A549 (cell line): ENCODE measurements around the gene GABBR2. TPM values are rescaled to one million over a fixed set of nuclear protein-coding genes. Genes with fewer than 3 reads are reported as not detected.

ENCODE experiments used
- ATAC-seq, 2 experiments: fragments of 200-7000 bp in 1 of 2; fragments of >200 bp in 1 of 2; cut with Nextera tagmentation in 1 of 2; cut with Tn5 transposase in 1 of 2; 3 replicates each; pipeline versions ENCODE4 v1.8.0 to v1.9.1; 2018 to 2020; ENCODE audit warnings: mild to moderate bottlenecking in 1 of 2, moderate library complexity in 1 of 2
- CTCF ChIA-PET: fragments of 300-600 bp; sonication (Branson Sonifier 250); formaldehyde crosslinking; extraction: SDS; loops from one replicate; lab custom pipeline; 2021; ENCODE audit warnings: antibody characterized with exemption, inconsistent platforms; lab: Yijun Ruan, JAX
- POLR2A ChIA-PET: fragments of 350-600 bp; formaldehyde crosslinking; extraction: SDS; loops from one replicate; lab custom pipeline; 2021; ENCODE audit warnings: antibody characterized with exemption, inconsistent platforms; lab: Yijun Ruan, JAX
- DNase-seq, 2 experiments: peaks; one replicate each; pipeline versions ENCODE4 v3.0.0 to v3.0.0-alpha.2; 2011 to 2016; ENCODE audit warnings: low read depth in 1 of 2, low spot score in 1 of 2
- FAIRE-seq: peaks from 2 replicates; lab custom pipeline; 2011; peaks lifted over from hg19 to GRCh38; lab: Jason Lieb, UNC
- H3K27ac ChIP-seq, 2 experiments: fragments of >200 bp; sonication (Bioruptor Twin); formaldehyde crosslinking; 3 replicates each; pipeline ENCODE4 v1.5.1; 2016 to 2017
- H3K4me1 ChIP-seq: fragments of >200 bp; sonication (Bioruptor Twin); formaldehyde crosslinking; 3 replicates; pipeline ENCODE4 v1.6.1; 2016
- H3K4me2 ChIP-seq: fragments of >200 bp; sonication (Bioruptor Twin); formaldehyde crosslinking; 3 replicates; pipeline ENCODE4 v1.6.1; 2016
- H3K4me3 ChIP-seq: fragments of >200 bp; sonication (Bioruptor Twin); formaldehyde crosslinking; 3 replicates; pipeline ENCODE4 v1.5.1; 2016
- H3K9me3 ChIP-seq: fragments of >200 bp; sonication (Bioruptor Twin); formaldehyde crosslinking; 3 replicates; pipeline ENCODE4 v1.6.1; 2016
- BCL3 ChIP-seq: fragments of >200 bp; sonication (Bioruptor Twin); formaldehyde crosslinking; IDR thresholded peaks from 3 replicates; pipeline ENCODE4 v1.6.1; 2016
- BHLHE40 ChIP-seq: IDR thresholded peaks from 2 replicates; pipeline ENCODE4 v1.6.1; 2012; ENCODE audit warnings: low read depth, low read length, inconsistent platforms
- ELK1 ChIP-seq: fragments of 150-350 bp; IDR thresholded peaks from 2 replicates; pipeline ENCODE4 v1.6.1; 2014; ENCODE audit warnings: low read depth, mild to moderate bottlenecking, low read length
- EP300 ChIP-seq, 2 experiments: fragments of >200 bp; sonication (Bioruptor Twin); formaldehyde crosslinking; IDR thresholded peaks; 2 replicates in 1 of 2; 3 replicates in 1 of 2; pipeline ENCODE4 v1.6.1; 2016 to 2017
- ESRRA ChIP-seq: fragments of 150-350 bp; IDR thresholded peaks from 2 replicates; pipeline ENCODE4 v1.6.1; 2014; ENCODE audit warnings: mild to moderate bottlenecking, low read length, borderline replicate concordance
- FOSL2 ChIP-seq, 2 experiments: fragments of 450-650 bp in 1 of 2; fragments of >200 bp in 1 of 2; sonication (Bioruptor Twin) in 1 of 2; formaldehyde crosslinking; IDR thresholded peaks; 2 replicates each; pipeline versions ENCODE4 v1.5.0 to v1.6.1; 2016 to 2020; ENCODE audit warnings: mild to moderate bottlenecking in 1 of 2, moderate library complexity in 1 of 2
- FOXS1 ChIP-seq: fragments of 250-450 bp; sonication (Bioruptor Pico); IDR thresholded peaks from 2 replicates; pipeline ENCODE4 v1.5.0; 2020; ENCODE audit warnings: mild to moderate bottlenecking, moderate library complexity
- GATA3 ChIP-seq: IDR thresholded peaks from 2 replicates; pipeline ENCODE4 v1.6.1; 2012; ENCODE audit warnings: borderline replicate concordance
- HDAC2 ChIP-seq: fragments of 200-600 bp; sonication (generic); IDR thresholded peaks from 2 replicates; pipeline ENCODE4 v1.6.1; 2016
- HES2 ChIP-seq: fragments of >200 bp; sonication (Bioruptor Twin); formaldehyde crosslinking; IDR thresholded peaks from 2 replicates; pipeline ENCODE4 v1.6.1; 2016
- HOXB13 ChIP-seq: fragments of 250-450 bp; sonication (Bioruptor Pico); IDR thresholded peaks from 2 replicates; pipeline ENCODE4 v1.5.0; 2020; ENCODE audit warnings: low read depth, mild to moderate bottlenecking, moderate library complexity
- KDM5A ChIP-seq: fragments of 200-600 bp; sonication (generic); IDR thresholded peaks from 2 replicates; pipeline ENCODE4 v1.6.1; 2016; ENCODE audit warnings: antibody characterized with exemption, mild to moderate bottlenecking
- NPAS2 ChIP-seq: fragments of 250-450 bp; sonication (Bioruptor Pico); IDR thresholded peaks from 2 replicates; pipeline ENCODE4 v1.8.0; 2022; ENCODE audit warnings: mild to moderate bottlenecking, moderate library complexity, borderline replicate concordance
- POLR2A ChIP-seq: IDR thresholded peaks from 2 replicates; pipeline ENCODE4 v1.6.1; 2012; ENCODE audit warnings: mild to moderate bottlenecking, low read length
- POLR2AphosphoS2 ChIP-seq: conservative IDR thresholded peaks from 2 replicates; pipeline ENCODE4 v1.6.1; 2012; ENCODE audit warnings: low read length, improper control_type of control experiment, inconsistent platforms
- REST ChIP-seq: fragments of 200-600 bp; sonication (generic); IDR thresholded peaks from 2 replicates; pipeline ENCODE4 v1.6.1; 2016; ENCODE audit warnings: antibody characterized with exemption, mild to moderate bottlenecking, moderate library complexity
- RNF2 ChIP-seq: fragments of 200-600 bp; sonication (generic); IDR thresholded peaks from 2 replicates; pipeline ENCODE4 v1.6.1; 2016; ENCODE audit warnings: low read depth, mild to moderate bottlenecking, antibody characterized with exemption, moderate library complexity, borderline replicate concordance
- TP53 ChIP-seq: fragments of 250-450 bp; sonication (Bioruptor Pico); IDR thresholded peaks from 2 replicates; pipeline ENCODE4 v1.5.0; 2021; ENCODE audit warnings: mild to moderate bottlenecking, moderate library complexity
- USF2 ChIP-seq: fragments of 450-650 bp; IDR thresholded peaks from 2 replicates; pipeline ENCODE4 v1.6.1; 2014; ENCODE audit warnings: antibody characterized with exemption
- ZFP36 ChIP-seq: fragments of 450-650 bp; IDR thresholded peaks from 2 replicates; pipeline ENCODE4 v1.6.1; 2014; ENCODE audit warnings: borderline replicate concordance; ENCODE audit not compliant: partially characterized antibody
- WGBS: methylation state at CpG from one replicate; pipeline ENCODE4 v1.1.6; 2017; ENCODE audit errors: missing lambda C conversion rate; 5-methylcytosine and 5-hydroxymethylcytosine counted together
- polyA plus RNA-seq, 4 experiments: library from polyadenylated mRNA; depleted of rRNA in 3 of 4; stranded (reverse); fragments of >200 nt; fragmentation: RNase III in 1 of 4; extraction: RNeasy Plus Mini Kit Qiagen cat#74134 plus additional on column Dnase treatment in 1 of 4; gene quantifications; 2 replicates in 3 of 4; 3 replicates in 1 of 4; pipeline ENCODE4 v1.2.3, GENCODE V29; 2011 to 2017

The GABBR2 gene
- polyA plus RNA-seq, 2 of the 4 experiments (the other 2 are of a cell fraction), result 0.08 to 0.57 TPM

- CTCF ChIA-PET, result interaction anchor here (0.6 to 1.0 kb wide), 2 partner anchors 158 to 789 kb away, joined by 3 read pairs; no protein-coding TSS in a partner anchor
- no peak for ATAC-seq
- no peak overlapping the region for H3K4me3 ChIP-seq
- POLR2A ChIA-PET, result no interaction called here
- TF ChIP-seq POLR2A, result no peak
- TF ChIP-seq KDM5A, result no peak
- TF ChIP-seq ZFP36, result no peak
- no peak for TF ChIP-seq EP300 (IDR thresholded peaks at IDR 0.05)
- TF ChIP-seq ESRRA, result no peak
- no peak for TF ChIP-seq GATA3
- no peak for TF ChIP-seq TP53 (CRISPR knock-in tag)
- TF ChIP-seq FOXS1 (CRISPR knock-in tag), result no peak
- no peak for TF ChIP-seq REST
- no peak for TF ChIP-seq BCL3
- TF ChIP-seq HES2, result no peak
- no peak overlapping the region for H3K4me2 ChIP-seq
- no peaks in the 10 kb centered on the region for H3K4me1 ChIP-seq
- no peak for DNase-seq
- no peak overlapping the region for H3K27ac ChIP-seq
- 39% methylated on average over 7 of the region's 7 CpGs for WGBS
- no peaks in the 10 kb centered on the region for H3K9me3 ChIP-seq
- FAIRE-seq, result no peak
Observed at GRCh38 chr9:98550206-98550820, 158.4 kb downstream of the GABBR2 start.

- Histone ChIP-seq H3K4me2 (no peak overlapping the region), H3K27ac (no peak overlapping the region), H3K4me1 (no peaks in the 10 kb centered on the region), H3K4me3 (no peak overlapping the region), H3K9me3 (no peaks in the 10 kb centered on the region)
- CTCF ChIA-PET, result no interaction called here
- no peak for ATAC-seq
- 37% methylated on average over 3 of the region's 3 CpGs for WGBS
- TF ChIP-seq ESRRA, result no peak
- TF ChIP-seq HDAC2, result no peak
- TF ChIP-seq FOSL2 (IDR thresholded peaks at IDR 0.05), result no peak
- TF ChIP-seq FOSL2 (CRISPR knock-in tag; IDR thresholded peaks at IDR 0.05), result no peak
- no peak for TF ChIP-seq ELK1
- TF ChIP-seq RNF2, result no peak
- no peak for TF ChIP-seq BHLHE40
- POLR2A ChIA-PET, result no interaction called here
- DNase-seq, result no peak
- no peak for FAIRE-seq
Observed at GRCh38 chr9:98549401-98549800, 159.3 kb downstream of the GABBR2 start.

GRCh38 chr9:98547606-98548005 is 161.1 kb downstream of the GABBR2 start:
- ChIA-PET POLR2A (no interaction called here), CTCF (no interaction called here)
- TF ChIP-seq NPAS2 (CRISPR knock-in tag) (no peak), EP300 (IDR thresholded peaks at IDR 0.05) (no peak), USF2 (no peak), POLR2AphosphoS2 (no peak), HOXB13 (CRISPR knock-in tag) (no peak)
- TF ChIP-seq, all 56 proteins: peak for 0
- no peaks in the 10 kb centered on the region for H3K4me1 ChIP-seq
- FAIRE-seq, result no peak
- no peak overlapping the region for H3K4me3 ChIP-seq
- H3K9me3 ChIP-seq, result no peaks in the 10 kb centered on the region
- no peak for ATAC-seq
- H3K4me2 ChIP-seq, result no peak overlapping the region
- no peak for DNase-seq
- H3K27ac ChIP-seq, result no peak overlapping the region
- WGBS, result 36% methylated on average over 2 of the region's 2 CpGs
